CD14-positive monocyte (primary cell): ENCODE data around the gene COMMD1. TPM values are rescaled to one million over a fixed set of nuclear protein-coding genes. Genes with fewer than 3 reads are reported as not detected.

Source experiments
- DNase-seq, 3 donors: peaks; one replicate each; pipeline ENCODE4 v3.0.0-alpha.2; 2011 to 2022
- H2AFZ ChIP-seq: 2 replicates; pipeline ENCODE4 v1.6.0; 2012; ENCODE audit warnings: mild to moderate bottlenecking, low read depth, low read length, inconsistent platforms; ENCODE audit not compliant: insufficient read depth, poor library complexity, severe bottlenecking
- H3K27ac ChIP-seq, 2 donors: 1 replicate in 1 of 2; 2 replicates in 1 of 2; pipeline ENCODE4 v1.5.1; 2012 to 2013; ENCODE audit warnings: low read length in 2 of 2, control low read depth in 1 of 2, inconsistent platforms in 1 of 2, low read depth in 1 of 2, mild to moderate bottlenecking in 1 of 2
- H3K27me3 ChIP-seq, 2 donors: one replicate each; pipeline versions ENCODE4 v1.6.0 to v1.6.1; 2011 to 2013; ENCODE audit warnings: low read length in 2 of 2; ENCODE audit not compliant: control insufficient read depth in 2 of 2, insufficient read depth in 2 of 2
- H3K36me3 ChIP-seq, 2 donors: replicated peaks in 1 of 2; 1 replicate in 1 of 2; 2 replicates in 1 of 2; pipeline versions ENCODE4 v1.5.1 to v1.6.1; 2012 to 2013; ENCODE audit warnings: low read length in 2 of 2, control low read depth in 1 of 2, inconsistent platforms in 1 of 2, mild to moderate bottlenecking in 1 of 2; ENCODE audit not compliant: insufficient read depth in 2 of 2, control insufficient read depth in 1 of 2
- H3K4me1 ChIP-seq, 2 donors: 1 replicate in 1 of 2; 2 replicates in 1 of 2; pipeline versions ENCODE4 v1.5.1 to v1.6.1; 2012 to 2013; ENCODE audit warnings: low read length in 2 of 2, control low read depth in 1 of 2, inconsistent platforms in 1 of 2, mild to moderate bottlenecking in 1 of 2, moderate library complexity in 1 of 2; ENCODE audit not compliant: insufficient read depth in 2 of 2, control insufficient read depth in 1 of 2
- H3K4me2 ChIP-seq: replicated peaks from 2 replicates; pipeline ENCODE3; 2012; ENCODE audit warnings: low read length, moderate library complexity, mild to moderate bottlenecking; ENCODE audit not compliant: poor library complexity, severe bottlenecking; ENCODE audit errors: extremely low read depth
- H3K4me3 ChIP-seq, 3 experiments: fragments of 200-600 bp in 1 of 3; sonication (generic) in 1 of 3; replicated peaks in 1 of 3; 1 replicate in 2 of 3; 2 replicates in 1 of 3; pipeline ENCODE4 v1.5.1; 2011 to 2013; ENCODE audit warnings: low read length in 3 of 3, mild to moderate bottlenecking in 3 of 3, control low read depth in 2 of 3, low read depth in 2 of 3, inconsistent platforms in 1 of 3, moderate library complexity in 1 of 3
- H3K79me2 ChIP-seq: 2 replicates; pipeline ENCODE4 v1.6.0; 2012; ENCODE audit warnings: mild to moderate bottlenecking, control low read depth, inconsistent platforms, low read length, moderate library complexity; ENCODE audit not compliant: insufficient read depth
- H3K9ac ChIP-seq: 2 replicates; pipeline ENCODE4 v1.6.0; 2017; ENCODE audit warnings: low read length, mild to moderate bottlenecking; ENCODE audit not compliant: insufficient read depth, poor library complexity, severe bottlenecking
- H3K9me3 ChIP-seq, 2 donors: replicated peaks in 1 of 2; 1 replicate in 1 of 2; 2 replicates in 1 of 2; pipeline versions ENCODE4 v1.5.1 to v1.6.1; 2012 to 2013; ENCODE audit warnings: low read length in 2 of 2, control low read depth in 1 of 2; ENCODE audit not compliant: control insufficient read depth in 1 of 2, insufficient read depth in 1 of 2
- H4K20me1 ChIP-seq: 2 replicates; pipeline ENCODE4 v1.6.0; 2012; ENCODE audit warnings: mild to moderate bottlenecking, low read length, control low read depth, moderate library complexity; ENCODE audit not compliant: insufficient read depth
- H3K27ac Mint-ChIP-seq, 7 donors: one replicate each; pipeline ENCODE4 v1.8.0; 2020; ENCODE audit warnings: mild to moderate bottlenecking in 7 of 7, mixed read lengths in 7 of 7, moderate library complexity in 6 of 7, inconsistent platforms in 2 of 7
- H3K27me3 Mint-ChIP-seq, 3 donors: one replicate each; pipeline ENCODE4 v1.8.0; 2021 to 2022; ENCODE audit warnings: low read depth in 3 of 3, mild to moderate bottlenecking in 3 of 3, mixed read lengths in 3 of 3, moderate library complexity in 3 of 3, inconsistent platforms in 1 of 3
- H3K36me3 Mint-ChIP-seq, 2 donors: one replicate each; pipeline ENCODE4 v1.8.0; 2020; ENCODE audit warnings: mixed read lengths in 2 of 2, inconsistent platforms in 1 of 2, mild to moderate bottlenecking in 1 of 2
- H3K4me1 Mint-ChIP-seq: one replicate; pipeline ENCODE4 v1.8.0; 2020; ENCODE audit warnings: mild to moderate bottlenecking, mixed read lengths
- H3K4me3 Mint-ChIP-seq, 2 donors: one replicate each; pipeline ENCODE4 v1.8.0; 2020; ENCODE audit warnings: mild to moderate bottlenecking in 2 of 2, mixed read lengths in 2 of 2, moderate library complexity in 1 of 2
- H3K9me3 Mint-ChIP-seq, 7 donors: one replicate each; pipeline ENCODE4 v1.8.0; 2020 to 2022; ENCODE audit warnings: mixed read lengths in 7 of 7, mild to moderate bottlenecking in 6 of 7, moderate library complexity in 6 of 7, inconsistent platforms in 2 of 7
- CTCF ChIP-seq: fragments of 200-600 bp; IDR thresholded peaks from one replicate; pipeline ENCODE4 v1.8.0; 2022; ENCODE audit warnings: antibody characterized with exemption, mild to moderate bottlenecking
- WGBS: methylation state at CpG from one replicate; pipeline ENCODE4 v1.1.5; 2013; ENCODE audit warnings: missing lambda C conversion rate; ENCODE audit not compliant: insufficient coverage; 5-methylcytosine and 5-hydroxymethylcytosine counted together
- intact Hi-C, 2 donors: fragments of 100-400 bp; cut with micrococcal nuclease; formaldehyde crosslinking; loops; one replicate each; pipeline versions ENCODE4 v1.15.0 to v1.15.1; 2023
- polyA plus RNA-seq, 3 donors: library from polyadenylated mRNA; depleted of rRNA in 1 of 3; unstranded in 2 of 3; stranded (reverse) in 1 of 3; fragments of 300-500 nt in 2 of 3; fragments of >200 nt in 1 of 3; fragmentation: Illumina TruSeq in 2 of 3; gene quantifications; 1 replicate in 2 of 3; 2 replicates in 1 of 3; pipeline ENCODE4 v1.2.3, GENCODE V29; 2012 to 2021

COMMD1 gene
- polyA plus RNA-seq, 3 donors: 25.2 to 82.1 (median 70.7) TPM

- no peak for DNase-seq
- H3K4me3 ChIP-seq: no peak overlapping the region
- H2AFZ ChIP-seq: no peak overlapping the region
Observed at GRCh38 chr2:62099523-62100175, 194.2 kb downstream of the COMMD1 start.

GRCh38 chr2:62101886-62102285 is 196.4 kb downstream of the COMMD1 start:
- no peak for TF ChIP-seq CTCF
- H3K9me3 Mint-ChIP-seq: no peaks in the 10 kb centered on the region
- H3K27ac Mint-ChIP-seq: no peak overlapping the region
- Histone ChIP-seq H3K27me3 (no peaks in the 10 kb centered on the region), H3K4me2 (no peak overlapping the region), H3K27ac (no peak overlapping the region), H3K9me3 (no peaks in the 10 kb centered on the region), H4K20me1 (no peaks in the 10 kb centered on the region), H3K4me1 (peaks cover 16% of the 10 kb centered on the region in 2 donors), H3K9ac (no peak overlapping the region), H3K4me3 (no peak overlapping the region), H2AFZ (no peak overlapping the region), H3K36me3 (no peaks in the 10 kb centered on the region), H3K79me2 (no peaks in the 10 kb centered on the region)
- peaks cover 25% of the 10 kb centered on the region for H3K4me1 Mint-ChIP-seq
- peaks cover 2 to 5% of the 10 kb centered on the region in 2 donors for H3K36me3 Mint-ChIP-seq
- H3K27me3 Mint-ChIP-seq: peaks cover 0 to 3% (median 0%) of the 10 kb centered on the region in 3 donors
- no peak overlapping the region for H3K4me3 Mint-ChIP-seq
- intact Hi-C loops: no loop called here
- no peak for DNase-seq
- WGBS: 100% methylated on average over 1 of the region's 2 CpGs

More at GRCh38 chr2:62099523-62100175, 194.2 kb downstream of the COMMD1 start:
- Histone ChIP-seq H3K27me3 (no peaks in the 10 kb centered on the region), H3K4me1 (peaks cover 16% of the 10 kb centered on the region in 2 donors), H4K20me1 (peaks cover 4% of the 10 kb centered on the region), H3K9ac (no peak overlapping the region), H3K27ac (no peak overlapping the region), H3K36me3 (no peaks in the 10 kb centered on the region), H3K9me3 (no peaks in the 10 kb centered on the region), H3K4me2 (peak overlapping the region; percentile 55), H3K79me2 (no peaks in the 10 kb centered on the region)
- no peak for TF ChIP-seq CTCF
- intact Hi-C loops: no loop called here
- H3K4me1 Mint-ChIP-seq: peaks cover 25% of the 10 kb centered on the region
- H3K27me3 Mint-ChIP-seq: no peaks in the 10 kb centered on the region
- H3K9me3 Mint-ChIP-seq: no peaks in the 10 kb centered on the region
- WGBS: 60% methylated on average over 1 of the region's 10 CpGs
- peaks cover 2 to 4% of the 10 kb centered on the region in 2 donors for H3K36me3 Mint-ChIP-seq
- H3K27ac Mint-ChIP-seq: peak overlapping the region in 1 of 7 donors; percentile 7
- H3K4me3 Mint-ChIP-seq: no peak overlapping the region
